H9 (cell line): ENCODE data around the gene HEATR5A. TPM values are rescaled to one million over a fixed set of nuclear protein-coding genes. Genes with fewer than 3 reads are reported as not detected.

Experiments
- DNase-seq: peaks from one replicate; pipeline ENCODE4 v3.0.0-alpha.2; 2017
- H2AFZ ChIP-seq: one replicate; pipeline ENCODE4 v1.6.1; 2013; ENCODE audit warnings: mild to moderate bottlenecking, low read length, control low read depth, moderate library complexity
- H2AK5ac ChIP-seq: 2 replicates; pipeline ENCODE4 v1.6.1; 2013; ENCODE audit warnings: low read length, control low read depth, mixed read lengths; ENCODE audit not compliant: insufficient read length
- H2BK120ac ChIP-seq: one replicate; pipeline ENCODE4 v1.6.1; 2013; ENCODE audit warnings: low read depth, mild to moderate bottlenecking, low read length, control low read depth, inconsistent platforms; ENCODE audit not compliant: poor library complexity, severe bottlenecking
- H2BK12ac ChIP-seq: 2 replicates; pipeline ENCODE4 v1.6.1; 2013; ENCODE audit warnings: low read length, control low read depth, mixed read lengths, low read depth; ENCODE audit not compliant: insufficient read length
- H2BK15ac ChIP-seq: 2 replicates; pipeline ENCODE4 v1.6.1; 2013; ENCODE audit warnings: low read depth, low read length, control low read depth
- H2BK20ac ChIP-seq: one replicate; pipeline ENCODE4 v1.6.1; 2013; ENCODE audit warnings: low read depth, mild to moderate bottlenecking, low read length, control low read depth, inconsistent platforms; ENCODE audit not compliant: poor library complexity, severe bottlenecking
- H2BK5ac ChIP-seq: 2 replicates; pipeline ENCODE4 v1.6.1; 2013; ENCODE audit warnings: low read length, control low read depth, mixed read lengths; ENCODE audit not compliant: insufficient read length
- H3K14ac ChIP-seq: 2 replicates; pipeline ENCODE4 v1.6.1; 2013; ENCODE audit warnings: low read length, control low read depth; ENCODE audit not compliant: insufficient read depth
- H3K18ac ChIP-seq: 2 replicates; pipeline ENCODE4 v1.6.1; 2013; ENCODE audit warnings: low read depth, mild to moderate bottlenecking, mixed read lengths, low read length, control low read depth; ENCODE audit not compliant: insufficient read length
- H3K23ac ChIP-seq: 2 replicates; pipeline ENCODE4 v1.6.1; 2013; ENCODE audit warnings: low read length, control low read depth, mixed read lengths, low read depth; ENCODE audit not compliant: insufficient read length
- H3K23me2 ChIP-seq: 2 replicates; pipeline ENCODE4 v1.6.1; 2013; ENCODE audit warnings: low read depth, mild to moderate bottlenecking, mixed read lengths, low read length, control low read depth; ENCODE audit not compliant: insufficient read length, poor library complexity, severe bottlenecking
- H3K27ac ChIP-seq: 2 replicates; pipeline ENCODE4 v1.5.1; 2013; ENCODE audit warnings: low read length, control low read depth, mixed read lengths, low read depth; ENCODE audit not compliant: insufficient read length
- H3K27me3 ChIP-seq: 2 replicates; pipeline ENCODE4 v1.6.1; 2013; ENCODE audit warnings: low read length, control low read depth, inconsistent platforms; ENCODE audit not compliant: insufficient read depth
- H3K4ac ChIP-seq: 2 replicates; pipeline ENCODE4 v1.6.1; 2013; ENCODE audit warnings: low read depth, mild to moderate bottlenecking, control low read depth, inconsistent platforms, low read length, moderate library complexity
- H3K4me1 ChIP-seq: 2 replicates; pipeline ENCODE4 v1.6.1; 2013; ENCODE audit warnings: low read length, control low read depth, inconsistent platforms; ENCODE audit not compliant: insufficient read depth
- H3K4me2 ChIP-seq: 2 replicates; pipeline ENCODE4 v1.6.1; 2013; ENCODE audit warnings: low read length, control low read depth, mixed read lengths; ENCODE audit not compliant: insufficient read length, insufficient read depth
- H3K56ac ChIP-seq: 2 replicates; pipeline ENCODE4 v1.6.1; 2013; ENCODE audit warnings: low read depth, mild to moderate bottlenecking, mixed read lengths, low read length, control low read depth; ENCODE audit not compliant: insufficient read length
- H3K79me1 ChIP-seq: 2 replicates; pipeline ENCODE4 v1.6.1; 2013; ENCODE audit warnings: low read depth, mild to moderate bottlenecking, moderate library complexity, low read length, control low read depth, inconsistent platforms; ENCODE audit not compliant: insufficient read depth, poor library complexity, severe bottlenecking
- H3K79me2 ChIP-seq: 2 replicates; pipeline ENCODE4 v1.6.1; 2013; ENCODE audit warnings: low read length, control low read depth, inconsistent platforms; ENCODE audit not compliant: insufficient read depth
- H3K9ac ChIP-seq: 2 replicates; pipeline ENCODE4 v1.6.1; 2013; ENCODE audit warnings: low read length, control low read depth, mixed read lengths; ENCODE audit not compliant: insufficient read length; ENCODE audit errors: extremely low read depth
- H3K9me3 ChIP-seq: one replicate; pipeline ENCODE4 v1.6.1; 2013; ENCODE audit warnings: low read depth, low read length, inconsistent platforms; ENCODE audit not compliant: control insufficient read depth
- H3T11ph ChIP-seq: one replicate; pipeline ENCODE4 v1.6.1; 2013; ENCODE audit warnings: mild to moderate bottlenecking, low read length, control low read depth, inconsistent platforms
- H4K20me1 ChIP-seq: one replicate; pipeline ENCODE4 v1.6.1; 2013; ENCODE audit not compliant: control insufficient read depth, insufficient read length, insufficient read depth
- H4K5ac ChIP-seq: 2 replicates; pipeline ENCODE4 v1.6.1; 2013; ENCODE audit warnings: low read depth, mild to moderate bottlenecking, mixed read lengths, low read length, control low read depth; ENCODE audit not compliant: insufficient read length
- H4K8ac ChIP-seq: replicated peaks from 2 replicates; pipeline ENCODE4 v1.6.1; 2013; ENCODE audit warnings: low read length, control low read depth, mixed read lengths, low read depth; ENCODE audit not compliant: insufficient read length
- H4K91ac ChIP-seq: 2 replicates; pipeline ENCODE4 v1.6.1; 2013; ENCODE audit warnings: low read depth, mild to moderate bottlenecking, moderate library complexity, mixed read lengths, low read length, control low read depth; ENCODE audit not compliant: insufficient read length
- H3K27ac Mint-ChIP-seq, 3 experiments: 2 replicates in 2 of 3; 3 replicates in 1 of 3; pipeline ENCODE4 v1.8.0; 2020 to 2021; ENCODE audit warnings: mixed read lengths in 3 of 3, mild to moderate bottlenecking in 1 of 3, moderate library complexity in 1 of 3
- H3K27me3 Mint-ChIP-seq: 2 replicates; pipeline ENCODE4 v1.8.0; 2021; ENCODE audit warnings: low read depth, mild to moderate bottlenecking, moderate library complexity, mixed read lengths
- H3K36me3 Mint-ChIP-seq, 3 experiments: 2 replicates in 2 of 3; 3 replicates in 1 of 3; pipeline ENCODE4 v1.8.0; 2020 to 2021; ENCODE audit warnings: low read depth in 3 of 3, mixed read lengths in 3 of 3; ENCODE audit not compliant: insufficient read depth in 1 of 3
- H3K4me1 Mint-ChIP-seq, 2 experiments: 2 replicates each; pipeline ENCODE4 v1.8.0; 2020; ENCODE audit warnings: mixed read lengths in 2 of 2
- H3K4me3 Mint-ChIP-seq, 2 experiments: 2 replicates in 1 of 2; 3 replicates in 1 of 2; pipeline ENCODE4 v1.8.0; 2020 to 2021; ENCODE audit warnings: mild to moderate bottlenecking in 2 of 2, mixed read lengths in 2 of 2, moderate library complexity in 1 of 2
- H3K9me3 Mint-ChIP-seq, 2 experiments: 2 replicates in 1 of 2; 3 replicates in 1 of 2; pipeline ENCODE4 v1.8.0; 2020; ENCODE audit warnings: mild to moderate bottlenecking in 2 of 2, mixed read lengths in 2 of 2, moderate library complexity in 1 of 2
- CTCF ChIP-seq: fragments of 200-600 bp; sonication (generic); conservative IDR thresholded peaks from 3 replicates; pipeline ENCODE4 v1.8.0; 2021; ENCODE audit warnings: antibody characterized with exemption, mild to moderate bottlenecking
- WGBS: extraction: QIAGEN DNeasy Blood & Tissue Kit; methylation state at CpG from one replicate; pipeline ENCODE4 v1.1.7; 2013; ENCODE audit warnings: missing lambda C conversion rate, low lambda C conversion rate, mixed read lengths; ENCODE audit not compliant: insufficient read length; ENCODE audit errors: extremely low coverage; 5-methylcytosine and 5-hydroxymethylcytosine counted together
- total RNA-seq: library from RNA; stranded (reverse); gene quantifications from 2 replicates; pipeline ENCODE4 v1.2.1, GENCODE V29; 2021

HEATR5A gene
- total RNA-seq, 1 experiment from 2014 or later: 21.2 TPM

GRCh38 chr14:31266437-31267331, 153.7 kb downstream of the HEATR5A start:
- H3K23ac ChIP-seq: no peak overlapping the region
- no peak overlapping the region for H2BK12ac ChIP-seq
- no CpG with 5 or more reads among the region's 13 CpGs for WGBS
- H3K4me1 ChIP-seq: no peaks in the 10 kb centered on the region; the same call in 1 of the 2 replicates
- no peak overlapping the region for H2BK15ac ChIP-seq
- no peak overlapping the region for H3K9ac ChIP-seq
- H2BK20ac ChIP-seq: no peak overlapping the region
- H3K79me2 ChIP-seq: no peaks in the 10 kb centered on the region
- Mint-ChIP-seq H3K36me3 (peaks cover 6 to 31% (median 22%) of the 10 kb centered on the region in 3 experiments; a peak in 6 of 7 replicates), H3K27me3 (no peaks in the 10 kb centered on the region; the same call in 1 of the 2 replicates), H3K4me3 (no peak overlapping the region), H3K9me3 (peaks cover 20% of the 10 kb centered on the region in 2 experiments), H3K27ac (no peak overlapping the region), H3K4me1 (peaks cover 7 to 12% of the 10 kb centered on the region in 2 experiments)
- no peak overlapping the region for H3T11ph ChIP-seq
- no peak overlapping the region for H4K5ac ChIP-seq
- H3K56ac ChIP-seq: no peak overlapping the region
- H3K4ac ChIP-seq: no peak overlapping the region
- TF ChIP-seq CTCF: no peak
- no peaks in the 10 kb centered on the region for H4K20me1 ChIP-seq
- H3K27me3 ChIP-seq: no peaks in the 10 kb centered on the region
- H2AFZ ChIP-seq: no peak overlapping the region
- no peak overlapping the region for H4K8ac ChIP-seq
- no peak overlapping the region for H2BK5ac ChIP-seq
- no peak overlapping the region for H2AK5ac ChIP-seq
- H4K91ac ChIP-seq: no peak overlapping the region
- peaks cover 15% of the 10 kb centered on the region for H3K9me3 ChIP-seq
- no peaks in the 10 kb centered on the region for H3K23me2 ChIP-seq
- H3K27ac ChIP-seq: no peak overlapping the region
- no peak overlapping the region for H3K14ac ChIP-seq
- DNase-seq: no peak
- H3K18ac ChIP-seq: no peak overlapping the region
- no peak overlapping the region for H3K4me2 ChIP-seq
- no peak overlapping the region for H2BK120ac ChIP-seq
- H3K79me1 ChIP-seq: no peaks in the 10 kb centered on the region
